GM12801 (cell line): ENCODE results near the gene ZNF33B.

Experiments used
- TF ChIP-seq, protein P1 (sequence below): IDR thresholded peaks from one replicate; pipeline ENCODE4 v1.5.1; 2011; ENCODE audit warnings: control low read depth; ENCODE audit not compliant: insufficient read length; ENCODE audit errors: extremely low read depth

The ZNF33B gene

DNA sequence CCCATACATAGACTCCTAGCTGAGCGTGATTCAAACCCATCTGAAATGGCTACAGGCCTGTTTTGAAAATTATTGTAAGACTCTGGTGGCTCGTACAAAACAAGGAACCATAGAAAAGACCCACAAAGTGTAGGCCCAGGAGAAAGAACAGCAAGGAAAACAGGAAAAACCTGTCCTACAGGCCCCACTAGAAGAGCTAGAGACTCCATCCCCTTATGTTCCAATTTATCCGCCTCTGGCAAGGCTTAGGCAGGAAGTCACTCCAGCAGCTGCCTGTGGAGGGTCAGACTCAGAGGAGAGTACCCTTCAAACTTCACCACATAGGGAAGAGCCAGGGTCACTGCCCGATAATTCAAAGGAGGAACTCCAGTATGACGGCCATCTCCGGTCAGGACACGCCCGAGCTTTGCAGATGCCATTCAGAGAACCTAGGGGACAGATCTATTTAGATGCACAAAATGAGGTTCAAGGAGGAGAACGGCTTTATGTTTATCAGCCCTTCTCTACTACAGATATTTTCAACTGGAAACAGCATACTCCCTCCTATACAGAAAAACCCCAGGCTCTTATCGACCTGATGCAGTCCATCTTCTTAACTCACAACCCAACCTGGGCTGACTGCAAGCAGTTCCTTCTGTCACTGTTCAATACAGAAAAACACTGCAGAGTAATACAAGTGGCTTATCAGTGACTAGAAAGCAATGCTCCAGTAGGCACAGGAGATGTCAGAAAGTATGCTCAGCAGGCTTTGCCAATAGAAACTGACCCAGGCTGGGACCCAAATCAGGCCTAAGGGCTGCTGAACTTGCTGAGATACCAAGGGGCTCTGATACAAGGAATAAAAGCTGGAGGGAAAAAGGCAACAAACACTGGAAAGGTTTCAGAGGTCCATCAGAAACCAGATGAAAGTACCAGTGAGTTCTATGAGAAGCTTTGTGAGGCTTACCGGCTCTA is 8.6 kb upstream of the ZNF33B start:
- TF ChIP-seq, protein P1, sequence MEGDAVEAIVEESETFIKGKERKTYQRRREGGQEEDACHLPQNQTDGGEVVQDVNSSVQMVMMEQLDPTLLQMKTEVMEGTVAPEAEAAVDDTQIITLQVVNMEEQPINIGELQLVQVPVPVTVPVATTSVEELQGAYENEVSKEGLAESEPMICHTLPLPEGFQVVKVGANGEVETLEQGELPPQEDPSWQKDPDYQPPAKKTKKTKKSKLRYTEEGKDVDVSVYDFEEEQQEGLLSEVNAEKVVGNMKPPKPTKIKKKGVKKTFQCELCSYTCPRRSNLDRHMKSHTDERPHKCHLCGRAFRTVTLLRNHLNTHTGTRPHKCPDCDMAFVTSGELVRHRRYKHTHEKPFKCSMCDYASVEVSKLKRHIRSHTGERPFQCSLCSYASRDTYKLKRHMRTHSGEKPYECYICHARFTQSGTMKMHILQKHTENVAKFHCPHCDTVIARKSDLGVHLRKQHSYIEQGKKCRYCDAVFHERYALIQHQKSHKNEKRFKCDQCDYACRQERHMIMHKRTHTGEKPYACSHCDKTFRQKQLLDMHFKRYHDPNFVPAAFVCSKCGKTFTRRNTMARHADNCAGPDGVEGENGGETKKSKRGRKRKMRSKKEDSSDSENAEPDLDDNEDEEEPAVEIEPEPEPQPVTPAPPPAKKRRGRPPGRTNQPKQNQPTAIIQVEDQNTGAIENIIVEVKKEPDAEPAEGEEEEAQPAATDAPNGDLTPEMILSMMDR, result no peak

- TF ChIP-seq, protein P1, result no peak
Observed at GRCh38 chr10:42646214-42646613, 7.8 kb upstream of the ZNF33B start.

GRCh38 chr10:42645516-42645915 is 7.1 kb upstream of the ZNF33B start:
- TF ChIP-seq, protein P1, result no peak

DNA sequence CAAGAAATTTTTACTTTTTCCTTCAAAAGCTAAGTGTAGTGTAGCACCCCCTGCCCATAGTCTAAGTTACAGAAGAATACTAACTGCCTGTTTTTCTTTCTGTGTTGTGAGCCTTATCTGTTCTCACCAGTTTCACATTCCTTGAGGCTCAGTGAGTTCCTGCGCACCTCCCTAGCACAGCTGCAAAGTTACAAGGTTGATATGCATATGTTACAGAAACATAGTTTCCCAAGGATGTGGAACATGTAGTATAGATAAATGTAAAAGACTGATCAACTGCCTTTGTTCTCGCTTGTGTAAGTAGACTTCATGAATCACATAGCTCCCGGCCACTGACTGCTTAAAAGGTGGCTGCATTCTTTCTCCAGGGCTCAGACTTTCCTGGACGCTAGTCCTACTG is 6.7 kb upstream of the ZNF33B start:
- TF ChIP-seq, protein P1, result no peak

DNA sequence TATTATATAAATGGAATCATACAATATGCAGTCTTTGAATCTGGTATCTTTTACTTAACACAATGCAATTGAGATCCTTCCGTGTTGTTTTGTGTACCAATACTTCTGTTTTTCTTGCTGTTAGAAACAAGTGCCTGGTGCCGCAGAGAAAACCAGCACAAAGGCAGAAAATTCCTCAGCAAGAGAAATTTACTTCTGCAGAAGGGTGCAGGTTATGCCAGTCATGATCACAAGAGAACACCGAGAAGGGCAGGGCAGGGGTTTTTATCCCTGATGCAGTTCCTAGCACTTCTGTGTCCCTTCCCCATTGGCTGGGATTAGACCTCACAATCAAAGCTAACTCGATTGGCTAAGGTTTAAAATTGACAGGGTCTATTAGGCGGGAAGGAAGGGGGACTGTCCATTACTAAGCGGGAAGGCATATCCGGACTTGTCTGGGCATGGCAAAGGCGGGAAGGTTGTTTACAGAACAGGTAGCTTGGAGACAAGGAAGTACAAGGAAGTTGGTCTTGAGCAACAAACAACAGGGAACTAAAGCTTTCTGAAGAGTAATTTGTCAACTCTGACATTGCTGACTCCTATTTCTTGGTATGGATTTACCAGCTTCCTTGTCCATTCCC is 2.4 kb upstream of the ZNF33B start:
- TF ChIP-seq, protein P1, result no peak

GRCh38 chr10:42638821-42639270 is 476 bp upstream of the ZNF33B start:
- TF ChIP-seq, protein P1, result no peak

DNA sequence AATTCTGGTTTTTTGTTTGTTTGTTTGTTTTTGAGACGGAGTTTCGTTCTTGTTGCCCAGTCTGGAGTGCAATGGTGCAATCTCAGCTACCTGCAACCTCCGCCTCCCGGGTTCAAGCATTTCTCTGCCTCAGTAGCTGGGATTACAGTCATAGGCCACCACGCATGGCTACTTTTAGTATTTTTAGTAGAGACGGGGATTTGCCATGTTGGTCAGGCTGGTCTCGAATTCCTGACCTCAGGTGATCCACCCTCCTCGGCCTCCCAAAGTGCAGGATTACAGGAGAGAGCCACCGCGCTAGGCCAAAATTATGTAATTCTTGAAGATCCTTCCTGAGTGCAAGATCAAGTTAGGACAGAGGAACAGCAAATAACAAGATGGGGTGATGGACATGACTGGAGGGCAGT is 719 bp downstream of the ZNF33B start:
- TF ChIP-seq, protein P1, result no peak
